CD8-positive, alpha-beta memory T cell (primary cell): ENCODE data around the gene TMEM150B. TPM values are rescaled to one million over a fixed set of nuclear protein-coding genes. Genes with fewer than 3 reads are reported as not detected.

Experiments used
- CTCF ChIA-PET: fragments of 350-600 bp; sonication (Branson Sonifier 250); formaldehyde crosslinking; loops from one replicate; lab custom pipeline; 2021; ENCODE audit warnings: antibody characterized with exemption; lab: Charles Lee
- POLR2A ChIA-PET: fragments of 350-600 bp; sonication (Branson Sonifier 250); formaldehyde crosslinking; loops from one replicate; lab custom pipeline; 2021; ENCODE audit warnings: antibody characterized with exemption; lab: Charles Lee
- DNase-seq, 5 donors: peaks; one replicate each; pipeline versions ENCODE4 v3.0.0 to v3.0.0-alpha.2; 2020 to 2022; ENCODE audit warnings: mixed read lengths in 1 of 5
- H3K27ac ChIP-seq: one replicate; pipeline ENCODE4 v1.7.0; 2013; ENCODE audit warnings: low read depth, mild to moderate bottlenecking, low read length, moderate library complexity
- H3K27me3 ChIP-seq: 2 replicates; pipeline ENCODE4 v1.7.0; 2013; ENCODE audit warnings: low read length, mild to moderate bottlenecking; ENCODE audit not compliant: insufficient read depth, poor library complexity, severe bottlenecking
- H3K36me3 ChIP-seq: 2 replicates; pipeline ENCODE4 v1.7.0; 2013; ENCODE audit warnings: mild to moderate bottlenecking, low read length, moderate library complexity; ENCODE audit not compliant: insufficient read depth
- H3K4me1 ChIP-seq: 2 replicates; pipeline ENCODE4 v1.7.0; 2013; ENCODE audit warnings: mild to moderate bottlenecking, low read length, moderate library complexity; ENCODE audit not compliant: insufficient read depth
- H3K4me3 ChIP-seq: 2 replicates; pipeline ENCODE4 v1.7.0; 2013; ENCODE audit warnings: mild to moderate bottlenecking, low read length
- H3K9me3 ChIP-seq: 2 replicates; pipeline ENCODE4 v1.7.0; 2013; ENCODE audit warnings: mild to moderate bottlenecking, low read length
- H3K27ac Mint-ChIP-seq, 8 donors: one replicate each; pipeline ENCODE4 v1.8.0; 2020 to 2021; ENCODE audit warnings: mixed read lengths in 8 of 8, mild to moderate bottlenecking in 6 of 8, inconsistent platforms in 3 of 8, moderate library complexity in 3 of 8
- H3K27me3 Mint-ChIP-seq, 2 donors: one replicate each; pipeline ENCODE4 v1.8.0; 2020 to 2021; ENCODE audit warnings: mixed read lengths in 2 of 2, mild to moderate bottlenecking in 1 of 2, moderate library complexity in 1 of 2
- H3K36me3 Mint-ChIP-seq, 3 donors: one replicate each; pipeline ENCODE4 v1.8.0; 2020 to 2021; ENCODE audit warnings: mixed read lengths in 3 of 3, inconsistent platforms in 1 of 3, mild to moderate bottlenecking in 1 of 3
- H3K4me1 Mint-ChIP-seq, 3 donors: one replicate each; pipeline ENCODE4 v1.8.0; 2020 to 2021; ENCODE audit warnings: mixed read lengths in 3 of 3, inconsistent platforms in 1 of 3, mild to moderate bottlenecking in 1 of 3
- H3K4me3 Mint-ChIP-seq, 7 donors: one replicate each; pipeline ENCODE4 v1.8.0; 2020 to 2021; ENCODE audit warnings: mixed read lengths in 7 of 7, mild to moderate bottlenecking in 6 of 7, moderate library complexity in 4 of 7, inconsistent platforms in 2 of 7
- H3K9me3 Mint-ChIP-seq, 5 donors: one replicate each; pipeline ENCODE4 v1.8.0; 2020 to 2022; ENCODE audit warnings: mixed read lengths in 5 of 5, mild to moderate bottlenecking in 3 of 5, moderate library complexity in 2 of 5, inconsistent platforms in 1 of 5
- polyA plus RNA-seq: library from polyadenylated mRNA; unstranded; fragments of 300-500 nt; fragmentation: Illumina TruSeq; gene quantifications from one replicate; pipeline ENCODE4 v1.2.3, GENCODE V29; 2021
- total RNA-seq, 2 experiments: library from RNA; stranded (reverse); gene quantifications; one replicate each; pipeline ENCODE4 v1.2.3, GENCODE V29; 2021

The TMEM150B gene
- total and polyA plus RNA-seq, 3 experiments from 2014 or later = 0.53 TPM; not detected in 2

DNA sequence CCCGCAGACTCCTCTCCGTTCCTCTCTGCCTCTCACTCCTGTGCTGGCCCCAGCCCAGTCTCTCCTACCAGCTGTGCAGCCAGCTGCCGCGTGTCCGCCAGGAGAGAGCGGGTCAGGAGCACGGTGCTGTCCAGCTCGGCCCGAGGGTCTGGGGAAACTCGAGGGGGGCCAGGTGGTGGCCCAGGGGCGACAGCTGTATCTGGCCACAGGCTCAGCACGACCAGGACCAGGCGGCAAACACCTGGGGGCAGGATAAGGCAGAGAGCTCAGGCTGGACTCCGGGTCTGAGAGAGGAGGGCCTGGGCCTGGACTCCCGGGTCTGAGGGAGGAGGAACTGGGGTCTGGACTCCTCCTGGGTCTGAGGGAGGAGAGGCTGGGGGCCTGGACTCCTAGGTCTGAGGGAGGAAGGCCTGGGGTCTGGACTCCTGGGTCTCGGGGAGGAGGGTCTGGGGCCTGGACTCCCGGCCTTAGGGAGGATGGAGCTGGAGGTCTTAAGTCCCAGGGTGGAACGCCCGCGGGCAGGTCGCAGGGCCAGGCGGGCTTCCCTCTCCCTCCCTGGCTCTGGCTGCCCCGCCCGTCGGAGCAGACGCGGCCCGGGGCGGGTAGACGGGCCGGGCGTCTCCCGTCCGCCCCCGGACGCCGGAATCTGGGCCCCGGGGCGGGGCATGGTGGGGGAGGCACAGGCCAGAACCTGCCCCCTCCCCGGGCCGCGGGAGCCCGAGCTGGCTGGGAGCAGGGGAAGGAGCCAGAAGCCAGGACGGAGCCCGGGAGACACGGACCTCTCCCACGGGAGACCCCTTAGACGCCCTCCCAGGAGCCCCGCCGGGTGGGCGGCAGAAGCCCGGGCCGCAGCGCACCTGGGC is 43.8 kb upstream of the TMEM150B start:
- Mint-ChIP-seq H3K4me3 (peak overlapping the region in 2 of 7 donors; percentile 5 to 54), H3K4me1 (peaks cover 7 to 12% (median 8%) of the 10 kb centered on the region in 3 donors), H3K9me3 (peaks cover 0 to 2% (median 0%) of the 10 kb centered on the region in 5 donors), H3K27ac (no peak overlapping the region), H3K36me3 (peaks cover 0 to 4% (median 0%) of the 10 kb centered on the region in 3 donors), H3K27me3 (peaks cover 27 to 53% of the 10 kb centered on the region in 2 donors)
- Histone ChIP-seq H3K27ac (no peak overlapping the region), H3K36me3 (no peaks in the 10 kb centered on the region), H3K4me3 (no peak overlapping the region), H3K9me3 (no peaks in the 10 kb centered on the region), H3K4me1 (peaks cover 6% of the 10 kb centered on the region), H3K27me3 (peaks cover 27% of the 10 kb centered on the region)
- ChIA-PET CTCF (interaction anchor here (1.1 kb wide), 1 partner anchor 76 kb away, joined by 3 read pairs; no protein-coding TSS in a partner anchor), POLR2A (interaction anchor here (0.6 kb wide), 1 partner anchor 101 kb away, joined by 5 read pairs; no protein-coding TSS in a partner anchor)
- DNase-seq = peak in 1 of 5 donors; percentile 21

DNA sequence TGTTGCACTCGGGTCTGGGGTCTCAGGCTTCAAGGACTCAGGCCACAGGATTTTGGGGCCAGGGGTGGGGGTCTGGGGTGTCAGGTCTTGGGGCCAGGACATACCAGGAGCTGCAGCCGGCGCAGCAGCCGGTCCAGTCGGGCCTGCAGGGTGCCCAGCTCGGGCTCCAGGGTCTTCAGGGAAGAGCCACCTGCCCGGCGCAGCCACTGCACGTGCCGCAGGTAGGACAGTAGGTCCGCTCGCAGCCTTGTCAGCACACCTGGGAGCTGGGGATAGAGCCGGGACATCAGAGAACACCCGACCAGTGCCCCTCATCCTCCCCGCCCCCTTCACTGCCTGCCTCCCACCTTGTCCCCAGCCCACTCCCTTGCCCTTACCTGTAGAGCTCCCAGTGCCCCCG is 43.0 kb upstream of the TMEM150B start:
- Mint-ChIP-seq H3K36me3 (peaks cover 0 to 4% (median 0%) of the 10 kb centered on the region in 3 donors), H3K27ac (no peak overlapping the region), H3K27me3 (peaks cover 23 to 48% of the 10 kb centered on the region in 2 donors), H3K9me3 (peaks cover 0 to 2% (median 0%) of the 10 kb centered on the region in 5 donors), H3K4me3 (peak overlapping the region in 1 of 7 donors; percentile 5), H3K4me1 (peaks cover 4 to 7% (median 5%) of the 10 kb centered on the region in 3 donors)
- CTCF ChIA-PET = interaction anchor here (1.1 kb wide), 1 partner anchor 75 kb away, joined by 3 read pairs; no protein-coding TSS in a partner anchor
- Histone ChIP-seq H3K36me3 (no peaks in the 10 kb centered on the region), H3K27ac (no peak overlapping the region), H3K9me3 (no peaks in the 10 kb centered on the region), H3K27me3 (peaks cover 27% of the 10 kb centered on the region), H3K4me3 (no peak overlapping the region), H3K4me1 (peaks cover 6% of the 10 kb centered on the region)
- POLR2A ChIA-PET = no interaction called here
- no peak for DNase-seq

DNA sequence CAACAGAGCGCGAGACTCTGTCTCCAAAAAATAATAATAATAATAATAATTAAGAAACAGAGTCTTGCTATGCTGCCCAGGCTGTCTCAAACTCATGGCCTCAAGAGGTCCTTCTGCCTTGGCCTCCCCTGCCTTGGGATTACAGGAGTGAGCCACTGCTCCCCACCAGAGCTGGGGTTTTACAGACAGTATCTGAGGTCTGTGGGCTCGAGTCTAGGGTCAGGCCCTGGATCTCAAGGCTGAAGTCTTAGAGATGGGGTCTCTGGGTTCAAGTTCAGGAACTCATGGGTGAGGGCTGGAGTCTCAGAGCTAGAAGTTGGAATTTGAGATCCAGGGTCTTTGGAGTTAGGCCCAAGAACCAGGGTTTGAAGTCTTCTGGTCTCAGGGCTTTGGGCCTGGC is 41.6 kb upstream of the TMEM150B start:
- no peak for DNase-seq

DNA sequence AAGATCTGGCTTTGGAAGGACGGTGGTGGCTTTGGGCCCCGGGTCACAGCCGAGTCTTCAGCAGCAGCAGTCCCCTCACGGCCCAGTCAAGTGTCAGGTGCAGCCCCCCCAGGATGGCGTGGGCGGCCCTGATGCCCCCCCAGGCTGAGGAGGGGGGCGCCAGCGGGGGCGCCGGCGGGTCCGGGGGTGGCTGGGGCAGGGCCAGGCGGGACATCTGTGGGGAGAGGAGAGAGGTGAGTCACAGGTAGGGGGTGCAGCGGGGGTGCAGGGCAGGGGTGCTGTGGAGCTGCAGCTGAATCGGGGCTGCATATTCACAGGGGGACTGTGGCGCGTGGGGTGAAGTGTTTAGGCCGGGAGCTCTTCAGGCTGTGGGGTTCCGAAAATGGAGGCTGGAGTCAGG is 40.8 kb upstream of the TMEM150B start:
- H3K36me3 Mint-ChIP-seq = peaks cover 0 to 4% (median 0%) of the 10 kb centered on the region in 3 donors

More for the DNA sequence above, 41.6 kb upstream of the TMEM150B start:
- CTCF ChIA-PET = interaction anchor here (1.1 kb wide), 1 partner anchor 65 kb away, joined by 3 read pairs; no protein-coding TSS in a partner anchor
- no peaks in the 10 kb centered on the region for H3K9me3 ChIP-seq
- H3K4me3 ChIP-seq = no peak overlapping the region
- Mint-ChIP-seq H3K27me3 (peaks cover 17 to 41% of the 10 kb centered on the region in 2 donors), H3K4me1 (peaks cover 4 to 7% (median 5%) of the 10 kb centered on the region in 3 donors), H3K36me3 (peaks cover 0 to 4% (median 0%) of the 10 kb centered on the region in 3 donors), H3K9me3 (peaks cover 0 to 2% (median 0%) of the 10 kb centered on the region in 5 donors), H3K27ac (no peak overlapping the region), H3K4me3 (no peak overlapping the region)
- peaks cover 15% of the 10 kb centered on the region for H3K27me3 ChIP-seq
- POLR2A ChIA-PET = interaction anchor here (0.6 kb wide), 1 partner anchor 47 kb away, joined by 7 read pairs; no protein-coding TSS in a partner anchor
- H3K36me3 ChIP-seq = no peaks in the 10 kb centered on the region
- peaks cover 6% of the 10 kb centered on the region for H3K4me1 ChIP-seq
- no peak overlapping the region for H3K27ac ChIP-seq

DNA sequence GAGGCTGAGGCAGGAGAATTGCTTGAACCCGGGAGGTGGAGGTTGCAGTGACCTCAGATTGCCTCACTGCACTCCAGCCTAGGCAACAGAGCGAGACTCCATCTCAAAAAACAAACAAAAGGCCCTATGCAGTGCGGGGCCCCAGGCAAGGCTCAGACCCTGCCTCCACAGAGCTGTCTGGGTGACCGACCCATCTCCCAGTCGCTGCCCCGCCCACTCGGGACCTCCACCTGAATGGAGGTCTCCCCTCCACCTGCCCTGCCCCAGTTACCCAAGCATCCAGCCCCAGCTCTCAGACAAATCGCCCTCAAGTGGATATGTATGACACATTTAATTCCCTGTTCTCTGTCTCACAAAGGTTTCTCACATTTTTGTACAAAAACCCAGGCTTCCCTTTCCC is 40.1 kb upstream of the TMEM150B start:
- Mint-ChIP-seq H3K4me3 (no peak overlapping the region), H3K4me1 (peaks cover 2 to 5% (median 4%) of the 10 kb centered on the region in 3 donors), H3K27ac (no peak overlapping the region), H3K9me3 (no peaks in the 10 kb centered on the region), H3K36me3 (peaks cover 0 to 2% (median 0%) of the 10 kb centered on the region in 3 donors), H3K27me3 (peaks cover 6 to 27% of the 10 kb centered on the region in 2 donors)
- Histone ChIP-seq H3K9me3 (no peaks in the 10 kb centered on the region), H3K27me3 (peaks cover 5% of the 10 kb centered on the region), H3K4me3 (no peak overlapping the region), H3K36me3 (no peaks in the 10 kb centered on the region), H3K4me1 (peaks cover 6% of the 10 kb centered on the region), H3K27ac (no peak overlapping the region)
- ChIA-PET POLR2A (no interaction called here), CTCF (no interaction called here)
- DNase-seq = no peak

More for the DNA sequence above, 40.8 kb upstream of the TMEM150B start:
- peaks cover 11% of the 10 kb centered on the region for H3K27me3 ChIP-seq
- H3K9me3 Mint-ChIP-seq = peaks cover 0 to under 1% (median 0%) of the 10 kb centered on the region in 5 donors
- no peaks in the 10 kb centered on the region for H3K36me3 ChIP-seq
- H3K4me3 Mint-ChIP-seq = no peak overlapping the region
- no peak for DNase-seq
- peaks cover 6% of the 10 kb centered on the region for H3K4me1 ChIP-seq
- ChIA-PET CTCF (no interaction called here), POLR2A (no interaction called here)
- no peak overlapping the region for H3K27ac Mint-ChIP-seq
- H3K9me3 ChIP-seq = no peaks in the 10 kb centered on the region
- no peak overlapping the region for H3K4me3 ChIP-seq
- H3K27ac ChIP-seq = no peak overlapping the region
- peaks cover 10 to 33% of the 10 kb centered on the region in 2 donors for H3K27me3 Mint-ChIP-seq
- H3K4me1 Mint-ChIP-seq = peaks cover 4 to 7% (median 5%) of the 10 kb centered on the region in 3 donors

DNA sequence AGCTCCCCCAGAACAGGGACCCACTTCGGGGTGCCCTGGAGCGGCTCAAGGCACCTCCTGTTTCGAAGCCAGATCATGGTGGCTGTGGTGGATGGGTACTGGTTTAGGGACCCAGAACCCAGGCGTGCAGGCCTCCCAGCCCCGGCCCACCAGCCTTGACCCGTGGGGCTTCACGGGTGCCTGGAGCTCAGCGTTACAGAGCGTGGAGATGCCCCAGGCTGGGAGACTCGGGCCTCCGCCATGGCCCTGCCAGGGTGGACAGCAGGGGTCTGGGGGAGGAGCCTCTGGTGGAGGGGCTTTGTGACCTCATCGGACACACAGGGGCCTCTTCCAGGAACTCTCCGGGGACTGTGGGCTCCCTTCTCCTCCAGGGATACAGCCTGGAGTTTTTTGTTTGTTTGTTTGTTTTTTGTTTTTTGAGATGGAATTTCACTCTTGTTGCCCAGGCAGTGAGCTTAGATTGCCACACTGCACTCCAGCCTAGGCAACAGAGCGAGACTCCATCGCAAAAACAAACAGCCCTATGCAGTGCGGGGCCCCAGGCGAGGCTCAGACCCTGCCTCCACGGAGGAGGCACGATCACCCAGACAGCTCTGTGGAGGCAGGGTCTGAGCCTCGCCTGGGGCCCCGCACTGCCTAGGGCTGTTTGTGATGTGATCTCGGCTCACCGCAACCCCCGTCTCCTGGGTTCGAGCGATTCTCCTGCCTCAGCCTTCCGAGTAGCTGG is 38.0 kb upstream of the TMEM150B start, which contains the start of gene GARIN5B:
GARIN5B (minus strand) TSS at position 271 of the 727 bp plus-strand sequence; CDS start at position 77, 194 bp downstream.
- Mint-ChIP-seq H3K4me3 (no peak within 1 kb of the TSS), H3K36me3 (peaks cover 0 to 2% (median 0%) of the 10 kb centered on the region in 3 donors)
- H3K9me3 ChIP-seq = no peaks in the 10 kb centered on the region

DNA sequence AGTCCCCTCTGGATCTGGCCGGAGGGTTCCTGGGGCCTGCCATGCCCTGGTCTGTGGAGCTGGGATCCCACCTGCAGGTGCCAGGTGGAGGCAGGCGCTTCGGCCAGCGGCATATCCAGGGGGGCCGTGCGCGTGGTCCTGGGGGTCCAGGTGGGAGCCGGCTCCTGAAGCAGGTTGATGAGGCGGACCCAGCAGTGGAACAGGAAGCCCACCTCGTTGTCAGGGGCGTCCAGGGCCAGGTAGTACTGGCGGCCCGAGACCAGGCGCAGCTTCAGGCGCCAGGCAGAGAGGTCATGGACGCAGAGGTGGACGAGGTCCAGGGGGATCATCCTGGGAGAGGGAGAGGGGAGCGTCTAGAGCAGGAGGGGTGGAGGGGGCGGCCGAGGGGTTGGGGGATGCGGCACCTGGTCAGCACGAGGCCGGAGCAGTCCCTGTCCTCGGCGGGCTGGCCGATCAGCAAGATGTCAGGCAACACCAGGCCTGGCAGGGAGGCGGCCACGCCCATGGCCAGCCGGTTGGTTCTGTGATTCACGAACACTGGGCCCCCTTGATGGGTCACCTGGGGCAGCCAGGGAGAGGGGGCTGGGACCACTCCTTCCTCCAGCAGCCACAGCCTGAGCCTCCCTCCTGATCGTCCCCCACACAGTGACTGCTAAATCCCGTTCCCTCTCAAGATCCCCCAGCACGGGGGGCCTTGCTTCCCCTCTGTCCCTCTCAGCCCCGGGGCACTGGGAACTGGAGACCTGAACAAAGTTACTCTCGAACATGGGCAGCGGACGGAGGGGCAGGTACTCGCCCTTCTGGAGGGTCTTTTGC is 37.2 kb upstream of the TMEM150B start:
- H3K36me3 ChIP-seq = no peaks in the 10 kb centered on the region
- Mint-ChIP-seq H3K36me3 (no peaks in the 10 kb centered on the region), H3K4me1 (no peaks in the 10 kb centered on the region), H3K9me3 (no peaks in the 10 kb centered on the region), H3K27me3 (peaks cover 0 to 14% of the 10 kb centered on the region in 2 donors), H3K27ac (no peak overlapping the region), H3K4me3 (no peak overlapping the region)
- H3K9me3 ChIP-seq = no peaks in the 10 kb centered on the region
- POLR2A ChIA-PET = no interaction called here
- no peak overlapping the region for H3K4me3 ChIP-seq
- no peak overlapping the region for H3K27ac ChIP-seq
- CTCF ChIA-PET = no interaction called here
- no peak for DNase-seq
- H3K27me3 ChIP-seq = no peaks in the 10 kb centered on the region
- no peaks in the 10 kb centered on the region for H3K4me1 ChIP-seq

More for the DNA sequence above, 38.0 kb upstream of the TMEM150B start, which contains the start of gene GARIN5B:
- no peak for DNase-seq
- ChIA-PET CTCF (no interaction called here), POLR2A (no interaction called here)
- Mint-ChIP-seq H3K9me3 (no peaks in the 10 kb centered on the region), H3K27ac (peak within 1 kb of the TSS in 1 of 8 donors; percentile 5), H3K27me3 (peaks cover 2 to 17% of the 10 kb centered on the region in 2 donors), H3K4me1 (no peaks in the 10 kb centered on the region)
- Histone ChIP-seq H3K4me3 (no peak within 1 kb of the TSS), H3K27me3 (no peaks in the 10 kb centered on the region), H3K4me1 (no peaks in the 10 kb centered on the region), H3K36me3 (no peaks in the 10 kb centered on the region), H3K27ac (no peak within 1 kb of the TSS)
